22Rv1 (cell line): ENCODE results near the gene LRMDA.

Experiments
- ZFX ChIP-seq: fragments of 450-650 bp; IDR thresholded peaks from 2 replicates; pipeline ENCODE4 v1.6.1; 2017; ENCODE audit warnings: antibody characterized with exemption, borderline replicate concordance
- TF ChIP-seq, protein P1 (sequence below): fragments of 450-650 bp; IDR thresholded peaks from 2 replicates; pipeline ENCODE4 v1.5.1; 2017; ENCODE audit warnings: mild to moderate bottlenecking

DNA sequence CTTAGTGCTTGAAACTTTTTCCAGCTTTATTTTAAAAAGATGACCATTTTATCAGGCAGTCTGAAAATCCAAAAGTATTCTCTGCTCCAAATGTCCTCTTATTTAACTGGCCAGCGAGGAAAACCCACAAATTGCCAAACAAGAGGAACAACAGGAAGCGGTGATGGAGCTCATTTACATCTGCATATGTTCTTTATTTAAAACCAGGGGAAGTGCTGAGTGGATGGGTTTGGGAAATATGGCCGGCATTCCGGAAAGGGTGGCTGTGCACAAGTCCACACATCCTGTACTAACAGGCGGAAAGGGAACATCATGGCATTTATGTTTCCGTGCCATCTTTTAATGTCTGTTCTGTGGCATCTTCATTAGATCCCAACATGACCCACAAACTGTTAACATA, 974.5 kb downstream of the LRMDA start:
- TF ChIP-seq, protein P1, sequence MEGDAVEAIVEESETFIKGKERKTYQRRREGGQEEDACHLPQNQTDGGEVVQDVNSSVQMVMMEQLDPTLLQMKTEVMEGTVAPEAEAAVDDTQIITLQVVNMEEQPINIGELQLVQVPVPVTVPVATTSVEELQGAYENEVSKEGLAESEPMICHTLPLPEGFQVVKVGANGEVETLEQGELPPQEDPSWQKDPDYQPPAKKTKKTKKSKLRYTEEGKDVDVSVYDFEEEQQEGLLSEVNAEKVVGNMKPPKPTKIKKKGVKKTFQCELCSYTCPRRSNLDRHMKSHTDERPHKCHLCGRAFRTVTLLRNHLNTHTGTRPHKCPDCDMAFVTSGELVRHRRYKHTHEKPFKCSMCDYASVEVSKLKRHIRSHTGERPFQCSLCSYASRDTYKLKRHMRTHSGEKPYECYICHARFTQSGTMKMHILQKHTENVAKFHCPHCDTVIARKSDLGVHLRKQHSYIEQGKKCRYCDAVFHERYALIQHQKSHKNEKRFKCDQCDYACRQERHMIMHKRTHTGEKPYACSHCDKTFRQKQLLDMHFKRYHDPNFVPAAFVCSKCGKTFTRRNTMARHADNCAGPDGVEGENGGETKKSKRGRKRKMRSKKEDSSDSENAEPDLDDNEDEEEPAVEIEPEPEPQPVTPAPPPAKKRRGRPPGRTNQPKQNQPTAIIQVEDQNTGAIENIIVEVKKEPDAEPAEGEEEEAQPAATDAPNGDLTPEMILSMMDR, result no peak
- TF ChIP-seq ZFX, result no peak
